Measurements from ENCODE around the gene AZGP1.

GRCh38 chr7:99984593-99984992 lies 8.8 kb upstream of the AZGP1 start:
- TF ChIP-seq CTCF (conservative IDR thresholded peaks at IDR 0.05; ENCODE audit: low read depth, low read length): no peak
- TF ChIP-seq EZH2 (IDR thresholded peaks at IDR 0.05; ENCODE audit: low read length, unreplicated experiment): no peak
- TF ChIP-seq EZH2phosphoT487 (IDR thresholded peaks at IDR 0.05; ENCODE audit: borderline replicate concordance, low read length): no peak
